Neuronal stem cell (in vitro differentiated cells): ENCODE results near the gene BLOC1S6.
A peak's percentile ranks its signal among the peaks of the same experiment; 100 is the strongest.

ENCODE experiments used
- DNase-seq: peaks from one replicate; pipeline ENCODE4 v3.0.0-alpha.2; 2013; ENCODE audit warnings: low spot score
- H2AFZ ChIP-seq: one replicate; pipeline ENCODE4 v1.6.1; 2013; ENCODE audit warnings: mild to moderate bottlenecking, low read length, inconsistent platforms
- H2AK5ac ChIP-seq: 2 replicates; pipeline ENCODE4 v1.6.1; 2013; ENCODE audit warnings: low read depth, mild to moderate bottlenecking, inconsistent platforms, low read length, moderate library complexity, mixed read lengths
- H2BK120ac ChIP-seq: 2 replicates; pipeline ENCODE4 v1.6.1; 2013; ENCODE audit warnings: low read depth, mild to moderate bottlenecking, inconsistent platforms, low read length, moderate library complexity, mixed read lengths
- H2BK12ac ChIP-seq: one replicate; pipeline ENCODE4 v1.6.1; 2013; ENCODE audit warnings: low read length, inconsistent platforms
- H2BK15ac ChIP-seq: 2 replicates; pipeline ENCODE4 v1.6.1; 2013; ENCODE audit warnings: mild to moderate bottlenecking, low read length, inconsistent platforms, mixed read lengths
- H2BK5ac ChIP-seq: one replicate; pipeline ENCODE4 v1.6.1; 2013; ENCODE audit warnings: inconsistent platforms, mild to moderate bottlenecking, low read length, moderate library complexity
- H3K14ac ChIP-seq: one replicate; pipeline ENCODE4 v1.6.1; 2013; ENCODE audit warnings: low read length, inconsistent platforms
- H3K18ac ChIP-seq: 2 replicates; pipeline ENCODE4 v1.6.1; 2013; ENCODE audit warnings: low read length, inconsistent platforms
- H3K23ac ChIP-seq: 2 replicates; pipeline ENCODE4 v1.6.1; 2013; ENCODE audit warnings: low read depth, mild to moderate bottlenecking, mixed read lengths, low read length, inconsistent platforms; ENCODE audit not compliant: poor library complexity
- H3K27ac ChIP-seq: replicated peaks from 3 replicates; pipeline ENCODE4 v1.5.1; 2013; ENCODE audit warnings: low read length, inconsistent platforms
- H3K27me3 ChIP-seq, 3 experiments: 2 replicates each; pipeline ENCODE4 v1.6.1; 2013; ENCODE audit warnings: low read length in 3 of 3, mild to moderate bottlenecking in 2 of 3, inconsistent platforms in 1 of 3, low read depth in 1 of 3, mixed read lengths in 1 of 3, moderate library complexity in 1 of 3; ENCODE audit not compliant: control insufficient read depth in 3 of 3, insufficient read depth in 3 of 3
- H3K36me3 ChIP-seq, 2 donors: replicated peaks in 1 of 2; 2 replicates each; pipeline ENCODE4 v1.6.1; 2013; ENCODE audit warnings: low read length in 2 of 2; ENCODE audit not compliant: control insufficient read depth in 2 of 2, insufficient read depth in 2 of 2
- H3K4ac ChIP-seq: 2 replicates; pipeline ENCODE4 v1.6.1; 2013; ENCODE audit warnings: inconsistent platforms, mild to moderate bottlenecking, low read length, moderate library complexity
- H3K4me1 ChIP-seq, 2 donors: 1 replicate in 1 of 2; 2 replicates in 1 of 2; pipeline ENCODE4 v1.6.1; 2013; ENCODE audit warnings: low read length in 2 of 2, low read depth in 1 of 2; ENCODE audit not compliant: control insufficient read depth in 2 of 2, insufficient read depth in 1 of 2
- H3K4me2 ChIP-seq: one replicate; pipeline ENCODE4 v1.6.1; 2013; ENCODE audit warnings: mild to moderate bottlenecking, low read length, inconsistent platforms; ENCODE audit not compliant: insufficient read depth, poor library complexity, severe bottlenecking
- H3K4me3 ChIP-seq, 2 donors: 2 replicates each; pipeline ENCODE4 v1.5.1; 2013; ENCODE audit warnings: low read length in 2 of 2, mild to moderate bottlenecking in 2 of 2, inconsistent platforms in 1 of 2, moderate library complexity in 1 of 2
- H3K79me1 ChIP-seq: one replicate; pipeline ENCODE4 v1.6.1; 2013; ENCODE audit warnings: low read depth, mild to moderate bottlenecking, inconsistent platforms, low read length, moderate library complexity
- H3K9ac ChIP-seq: one replicate; pipeline ENCODE4 v1.6.1; 2013; ENCODE audit warnings: mild to moderate bottlenecking, low read depth, low read length, inconsistent platforms; ENCODE audit not compliant: poor library complexity
- H3K9me3 ChIP-seq, 2 donors: replicated peaks in 1 of 2; 2 replicates each; pipeline versions ENCODE3 to v1.6.1; 2013; ENCODE audit warnings: low read length in 2 of 2, mild to moderate bottlenecking in 2 of 2, inconsistent platforms in 1 of 2, low read depth in 1 of 2, mixed read lengths in 1 of 2, moderate library complexity in 1 of 2; ENCODE audit not compliant: control insufficient read depth in 2 of 2, insufficient read depth in 1 of 2
- H4K8ac ChIP-seq: one replicate; pipeline ENCODE4 v1.6.1; 2013; ENCODE audit warnings: low read depth, mild to moderate bottlenecking, inconsistent platforms, low read length, moderate library complexity
- H4K91ac ChIP-seq: one replicate; pipeline ENCODE4 v1.6.1; 2013; ENCODE audit warnings: low read length, low read depth, mild to moderate bottlenecking, inconsistent platforms; ENCODE audit not compliant: poor library complexity
- WGBS, 2 donors: extraction: QIAGEN DNeasy Blood & Tissue Kit; methylation state at CpG; one replicate each; pipeline ENCODE4 v1.1.7; 2013; ENCODE audit warnings: missing lambda C conversion rate in 2 of 2, mixed read lengths in 1 of 2; ENCODE audit not compliant: insufficient read length in 2 of 2, insufficient replicate concordance in 1 of 2; ENCODE audit errors: extremely low coverage in 2 of 2; 5-methylcytosine and 5-hydroxymethylcytosine counted together

BLOC1S6 gene

DNA sequence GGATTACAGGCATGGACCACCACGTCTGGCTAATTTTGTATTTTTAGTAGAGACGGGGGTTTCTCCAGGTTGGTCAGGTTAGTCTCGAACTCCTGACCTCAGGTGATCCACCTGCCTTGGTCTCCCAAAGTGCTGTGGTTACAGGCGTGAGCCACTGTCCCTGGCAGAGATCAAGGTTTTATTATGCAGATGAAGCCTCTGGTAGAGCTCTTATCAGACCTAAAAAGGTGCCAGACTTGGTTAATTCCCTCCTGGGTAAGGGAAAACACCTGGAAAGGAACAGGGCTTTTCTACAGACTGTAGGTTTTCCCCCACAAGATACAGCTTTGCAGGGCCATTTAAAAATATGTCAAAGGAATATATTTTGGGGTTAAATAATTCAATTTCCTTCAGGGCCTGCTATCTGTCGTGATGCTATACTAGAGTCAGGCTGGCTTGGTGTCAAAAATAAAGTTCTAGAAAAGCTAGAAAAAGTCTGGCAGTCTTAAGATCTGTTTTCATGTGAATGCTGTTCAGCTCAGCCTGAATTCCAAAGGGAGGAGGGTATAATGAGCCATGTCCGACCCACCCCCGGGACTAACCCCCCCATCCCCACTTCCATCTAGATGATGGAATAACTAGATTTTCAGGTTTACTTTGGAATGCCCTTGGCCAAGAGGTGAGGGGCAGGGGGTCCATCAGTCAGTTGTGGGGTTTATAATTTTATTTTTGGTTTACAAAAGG lies 1.9 kb upstream of the BLOC1S6 start:
- H2AK5ac ChIP-seq = no peak overlapping the region
- no peaks in the 10 kb centered on the region for H3K9me3 ChIP-seq
- no peak overlapping the region for H2AFZ ChIP-seq
- no peak overlapping the region for H3K4me2 ChIP-seq
- H2BK15ac ChIP-seq = no peak overlapping the region
- H3K18ac ChIP-seq = no peak overlapping the region
- no peaks in the 10 kb centered on the region for H3K36me3 ChIP-seq
- H3K4me3 ChIP-seq = peak overlapping the region in 1 of 2 donors; percentile 69
- H3K23ac ChIP-seq = no peak overlapping the region
- H2BK120ac ChIP-seq = no peak overlapping the region
- no peak overlapping the region for H3K27ac ChIP-seq
- H3K9ac ChIP-seq = no peak overlapping the region
- H2BK12ac ChIP-seq = no peak overlapping the region
- no peak overlapping the region for H4K8ac ChIP-seq
- no CpG with 5 or more reads among the region's 7 CpGs for WGBS, 2 donors
- no peak overlapping the region for H3K4ac ChIP-seq
- DNase-seq = no peak
- H2BK5ac ChIP-seq = no peak overlapping the region
- no peak overlapping the region for H3K14ac ChIP-seq
- no peaks in the 10 kb centered on the region for H3K79me1 ChIP-seq
- peaks cover 7 to 9% of the 10 kb centered on the region in 2 donors for H3K4me1 ChIP-seq
- no peaks in the 10 kb centered on the region for H3K27me3 ChIP-seq
- H4K91ac ChIP-seq = no peak overlapping the region

DNA sequence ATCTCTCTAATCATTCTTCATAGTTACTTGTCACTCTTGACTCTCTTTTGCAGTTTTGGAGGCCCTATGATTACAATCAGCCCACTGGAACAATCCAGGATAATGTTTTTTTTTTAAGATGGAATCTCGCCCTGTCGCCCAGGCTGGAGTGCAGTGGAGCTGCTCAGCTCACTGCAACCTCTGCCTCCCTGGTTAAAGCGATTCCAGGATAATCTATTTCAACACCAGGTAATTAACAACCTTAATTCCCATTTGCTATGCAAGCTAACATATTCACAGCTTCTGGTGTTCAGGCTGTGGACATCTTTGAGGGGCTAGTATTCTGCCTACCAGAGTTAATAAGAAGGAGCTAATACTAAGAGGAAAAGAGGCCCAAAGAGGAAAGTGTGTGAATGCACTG lies 1.1 kb upstream of the BLOC1S6 start:
- H3K4me2 ChIP-seq = peak overlapping the region; percentile 44
- H4K91ac ChIP-seq = no peak overlapping the region
- H2BK5ac ChIP-seq = no peak overlapping the region
- H3K4me1 ChIP-seq = peaks cover 7 to 9% of the 10 kb centered on the region in 2 donors
- no peaks in the 10 kb centered on the region for H3K27me3 ChIP-seq
- no peak overlapping the region for H3K4ac ChIP-seq
- no peak for DNase-seq
- no peak overlapping the region for H2AK5ac ChIP-seq
- no CpG with 5 or more reads among the region's 3 CpGs for WGBS, 2 donors
- H3K18ac ChIP-seq = no peak overlapping the region
- no peak overlapping the region for H3K27ac ChIP-seq
- no peaks in the 10 kb centered on the region for H3K36me3 ChIP-seq
- no peak overlapping the region for H2BK15ac ChIP-seq
- no peaks in the 10 kb centered on the region for H3K9me3 ChIP-seq
- H3K79me1 ChIP-seq = no peaks in the 10 kb centered on the region
- H3K4me3 ChIP-seq = peak overlapping the region in 1 of 2 donors; percentile 69
- no peak overlapping the region for H3K9ac ChIP-seq
- H2BK12ac ChIP-seq = no peak overlapping the region
- H2BK120ac ChIP-seq = no peak overlapping the region
- H3K14ac ChIP-seq = no peak overlapping the region
- no peak overlapping the region for H4K8ac ChIP-seq
- no peak overlapping the region for H3K23ac ChIP-seq
- H2AFZ ChIP-seq = peak overlapping the region; percentile 12

DNA sequence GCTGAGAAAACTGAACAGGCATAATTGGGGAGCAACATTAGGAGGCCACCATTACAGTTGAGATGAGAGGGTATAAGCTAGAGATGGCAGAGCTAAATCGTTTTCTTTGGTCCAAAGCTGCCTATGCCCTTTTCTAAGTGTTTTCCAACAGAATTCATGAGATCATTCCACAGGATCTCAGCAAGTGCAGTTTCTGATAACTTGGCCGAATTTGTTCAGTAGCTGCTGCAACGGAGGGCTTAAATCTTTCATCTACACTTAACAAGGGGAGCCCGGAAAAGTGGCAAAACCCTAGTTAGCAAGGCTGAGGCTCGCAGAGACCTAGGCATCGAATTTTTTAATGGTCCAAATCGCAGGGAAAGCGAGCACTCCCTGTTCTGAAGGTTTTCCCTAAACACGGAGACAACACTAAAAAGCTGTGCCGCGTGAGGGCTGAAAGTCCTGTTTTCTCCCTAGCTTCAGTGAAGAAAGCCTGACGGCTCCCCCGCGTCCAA lies 531 bp upstream of the BLOC1S6 start:
- Histone ChIP-seq H4K91ac (no peak overlapping the region), H4K8ac (no peak overlapping the region), H3K4me2 (peak overlapping the region; percentile 44), H2BK15ac (no peak overlapping the region), H3K4me1 (peaks cover 7 to 9% of the 10 kb centered on the region in 2 donors), H3K23ac (peak overlapping the region; percentile 95), H2AK5ac (no peak overlapping the region), H2AFZ (peak overlapping the region; percentile 93), H3K4me3 (peak overlapping the region; percentile 69 to 99), H3K14ac (no peak overlapping the region), H3K27me3 (no peaks in the 10 kb centered on the region), H3K18ac (peak overlapping the region; percentile 97), H3K79me1 (no peaks in the 10 kb centered on the region), H3K4ac (no peak overlapping the region), H3K27ac (peak overlapping the region; percentile 96), H2BK120ac (no peak overlapping the region), H2BK5ac (no peak overlapping the region), H3K9ac (peak overlapping the region; percentile 98), H3K36me3 (no peaks in the 10 kb centered on the region), H3K9me3 (no peaks in the 10 kb centered on the region), H2BK12ac (no peak overlapping the region)
- WGBS, 2 donors = no CpG with 5 or more reads among the region's 14 CpGs
- DNase-seq = no peak

DNA sequence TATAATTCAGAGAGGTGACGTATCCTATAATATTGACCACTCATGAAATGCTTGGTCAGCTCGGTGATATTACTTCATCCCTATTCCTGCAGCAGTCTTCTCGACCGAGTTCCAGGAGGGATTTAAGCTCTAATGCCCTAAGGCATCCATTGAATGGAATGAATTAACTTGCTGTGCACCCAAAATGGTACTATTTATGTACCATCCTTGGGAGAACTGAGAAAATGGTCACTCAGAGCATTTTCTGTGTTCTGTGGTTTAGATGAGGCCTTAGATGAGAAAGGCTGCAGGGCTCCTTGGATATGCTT lies 638 bp downstream of the BLOC1S6 start:
- Histone ChIP-seq H3K79me1 (no peaks in the 10 kb centered on the region), H3K14ac (no peak overlapping the region), H4K8ac (no peak overlapping the region), H4K91ac (no peak overlapping the region), H2BK15ac (no peak overlapping the region), H3K27ac (peak overlapping the region; percentile 96), H2BK5ac (no peak overlapping the region), H3K36me3 (peaks cover 0 to 12% of the 10 kb centered on the region in 2 donors), H2AK5ac (no peak overlapping the region), H3K27me3 (no peaks in the 10 kb centered on the region), H2BK120ac (no peak overlapping the region), H3K4me1 (peaks cover 7 to 9% of the 10 kb centered on the region in 2 donors), H3K9ac (peak overlapping the region; percentile 98), H3K4me2 (peak overlapping the region; percentile 44), H3K4ac (no peak overlapping the region), H2BK12ac (no peak overlapping the region), H3K18ac (no peak overlapping the region), H2AFZ (peak overlapping the region; percentile 93), H3K23ac (no peak overlapping the region), H3K4me3 (peak overlapping the region; percentile 69 to 99), H3K9me3 (peaks cover 0 to 2% of the 10 kb centered on the region in 2 donors)
- WGBS, 2 donors = no CpG with 5 or more reads among the region's 4 CpGs
- no peak for DNase-seq
